MG63 (cell line): ENCODE results near the gene ATP6V1G2. TPM values are rescaled to one million over a fixed set of nuclear protein-coding genes. Genes with fewer than 3 reads are reported as not detected.
"Not testable (repeated sequence)": the region's sequence is repeated elsewhere in the genome, so short reads cannot be mapped to it uniquely, and the experiment has no call there.

ENCODE experiments used
- DNase-seq: peaks from one replicate; pipeline ENCODE4 v3.0.0-alpha.2; 2020
- H3K27me3 ChIP-seq: fragments of 250-450 bp; sonication (Bioruptor Pico); 2 replicates; pipeline ENCODE4 v1.5.1; 2020; ENCODE audit warnings: mild to moderate bottlenecking, moderate library complexity
- H3K36me3 ChIP-seq: fragments of 250-450 bp; sonication (Bioruptor Pico); 2 replicates; pipeline ENCODE4 v1.5.1; 2020; ENCODE audit warnings: mild to moderate bottlenecking, moderate library complexity
- H3K4me3 ChIP-seq: fragments of 250-450 bp; sonication (Bioruptor Pico); 2 replicates; pipeline ENCODE4 v1.5.1; 2020; ENCODE audit warnings: mild to moderate bottlenecking, moderate library complexity
- H3K9me3 ChIP-seq: fragments of 250-450 bp; sonication (Bioruptor Pico); 2 replicates; pipeline ENCODE4 v1.5.1; 2020; ENCODE audit warnings: mild to moderate bottlenecking, moderate library complexity
- total RNA-seq: library from RNA; depleted of rRNA; stranded (reverse); fragments of >200 nt; shearing (Covaris generic); gene quantifications from 2 replicates; pipeline ENCODE4 v1.2.3, GENCODE V29; 2014; ENCODE audit warnings: low replicate concordance; rRNA removed

The ATP6V1G2 gene
- total RNA-seq: 2.1 and 3.4 TPM in 2 replicates

DNA sequence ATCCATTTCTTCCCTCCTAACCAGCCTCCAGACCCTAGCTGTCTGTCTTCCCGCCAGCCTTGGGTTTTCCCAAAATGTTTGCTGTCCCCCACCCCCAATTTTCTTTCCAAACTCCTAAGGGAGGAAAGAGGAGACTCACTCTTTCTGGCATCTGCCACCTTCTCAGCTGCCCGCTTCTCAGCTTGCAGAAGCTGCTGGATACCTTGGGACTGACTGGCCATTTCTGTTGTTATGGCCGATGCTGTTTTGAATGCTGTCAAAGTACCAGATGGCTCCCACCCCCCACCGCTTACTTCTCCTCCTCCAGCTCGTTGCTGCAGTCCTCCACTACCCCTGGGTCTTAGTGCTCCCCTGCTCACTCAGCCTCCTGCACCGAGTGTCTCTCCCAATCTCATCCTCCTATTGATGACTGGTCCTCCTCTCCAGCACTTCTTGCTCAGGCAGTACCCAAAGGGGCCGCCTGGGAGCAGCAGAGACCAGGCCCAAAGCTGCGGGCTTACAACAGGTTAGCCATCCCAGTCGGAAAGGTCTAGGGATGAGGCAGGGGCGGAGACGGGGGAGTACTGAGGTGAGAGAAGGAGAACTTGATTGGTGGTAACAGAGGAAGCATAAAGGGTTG, at the start of gene ATP6V1G2:
ATP6V1G2 (minus strand) TSS at position 270 of the 619 bp plus-strand sequence; CDS start at position 221, 49 bp downstream.
- H3K4me3 ChIP-seq: peak within 1 kb of the TSS; percentile 61
- peak; percentile 84 for DNase-seq
- no peaks in the 10 kb centered on the region for H3K27me3 ChIP-seq
- H3K36me3 ChIP-seq: peaks cover 8% of the 10 kb centered on the region; the same call in 1 of the 2 replicates
- no peaks in the 10 kb centered on the region for H3K9me3 ChIP-seq

DNA sequence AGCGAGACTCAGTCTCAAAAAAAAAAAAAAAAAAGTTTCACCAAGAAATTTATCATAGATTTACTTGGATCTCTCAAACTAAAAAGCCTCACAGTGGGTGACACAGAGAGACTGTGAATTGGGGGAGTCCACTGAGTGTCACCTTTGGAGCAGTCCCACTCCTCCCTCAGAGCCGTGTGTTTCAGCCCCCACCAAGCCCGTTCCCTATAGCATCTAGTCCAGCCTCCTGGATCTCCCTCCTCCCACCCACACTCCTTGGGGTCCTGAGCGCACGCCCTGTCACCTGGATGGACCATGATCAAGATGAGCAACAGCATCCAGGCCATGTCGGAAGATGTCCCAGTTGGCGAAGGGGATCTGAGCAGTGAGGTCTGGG, 46.0 kb upstream of the ATP6V1G2 start:
- no peaks in the 10 kb centered on the region for H3K27me3 ChIP-seq
- H3K36me3 ChIP-seq: no peaks in the 10 kb centered on the region
- no peaks in the 10 kb centered on the region for H3K9me3 ChIP-seq
- no peak overlapping the region for H3K4me3 ChIP-seq
- DNase-seq: no peak

DNA sequence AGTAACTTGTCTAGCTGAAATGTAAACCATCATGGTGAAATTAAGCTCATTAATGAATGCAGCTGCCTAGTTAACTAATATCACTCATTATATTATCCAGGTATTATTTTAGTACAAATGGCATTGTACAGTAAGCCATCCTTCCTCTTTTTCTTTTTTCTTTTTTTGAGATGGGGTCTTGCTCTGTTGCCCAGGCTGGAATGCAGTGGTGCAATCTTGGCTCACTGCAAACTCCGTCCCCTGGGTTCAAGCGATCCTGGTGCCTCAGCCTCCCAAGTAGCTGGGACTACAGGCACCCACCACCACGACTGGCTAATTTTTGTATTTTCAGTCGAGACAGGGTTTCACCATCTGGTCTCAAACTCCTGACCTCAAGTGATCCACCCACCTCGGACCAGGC, 44.3 kb upstream of the ATP6V1G2 start:
- not testable (repeated sequence) for H3K27me3 ChIP-seq, H3K36me3 ChIP-seq, DNase-seq, H3K9me3 ChIP-seq, H3K4me3 ChIP-seq

DNA sequence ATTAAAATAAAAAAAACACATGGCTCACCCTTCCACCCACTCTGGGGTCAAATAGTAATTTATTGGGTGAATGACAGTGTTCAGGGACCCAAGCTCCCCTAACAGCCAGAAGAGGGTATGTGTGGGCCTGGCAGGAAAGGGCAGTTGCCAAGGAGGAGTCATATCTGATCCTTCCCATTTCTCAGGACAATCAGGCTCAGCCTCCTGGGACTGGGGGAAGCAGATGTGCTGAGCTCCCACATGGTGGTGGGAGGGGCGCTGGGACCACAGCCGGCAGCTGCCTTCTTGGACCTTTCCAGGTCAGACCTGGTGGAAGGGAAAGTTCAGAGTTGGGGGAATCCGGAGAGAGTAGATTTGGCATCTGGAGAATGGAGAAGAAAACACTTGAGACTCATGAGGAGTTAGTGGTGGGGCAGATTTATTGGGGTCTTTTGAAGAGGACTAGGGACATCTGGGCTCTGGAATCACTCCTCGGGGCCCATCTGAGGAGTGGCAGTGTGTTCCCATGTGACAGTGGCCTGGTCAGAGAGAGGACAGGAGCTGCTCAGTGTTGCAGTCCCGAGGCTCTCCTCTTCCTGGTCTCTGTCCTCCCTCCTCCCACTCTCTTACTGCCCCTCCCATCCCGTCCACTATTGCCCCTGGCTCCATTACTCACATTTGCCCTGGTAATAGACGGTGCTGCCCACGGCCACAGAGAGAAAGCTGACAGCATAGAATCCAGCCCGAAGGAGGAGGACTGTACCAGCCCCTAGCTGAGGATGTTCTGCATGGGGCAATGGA, 42.7 kb upstream of the ATP6V1G2 start:
- H3K4me3 ChIP-seq: no peak overlapping the region
- H3K36me3 ChIP-seq: no peaks in the 10 kb centered on the region
- no peaks in the 10 kb centered on the region for H3K9me3 ChIP-seq
- H3K27me3 ChIP-seq: no peaks in the 10 kb centered on the region
- DNase-seq: no peak

DNA sequence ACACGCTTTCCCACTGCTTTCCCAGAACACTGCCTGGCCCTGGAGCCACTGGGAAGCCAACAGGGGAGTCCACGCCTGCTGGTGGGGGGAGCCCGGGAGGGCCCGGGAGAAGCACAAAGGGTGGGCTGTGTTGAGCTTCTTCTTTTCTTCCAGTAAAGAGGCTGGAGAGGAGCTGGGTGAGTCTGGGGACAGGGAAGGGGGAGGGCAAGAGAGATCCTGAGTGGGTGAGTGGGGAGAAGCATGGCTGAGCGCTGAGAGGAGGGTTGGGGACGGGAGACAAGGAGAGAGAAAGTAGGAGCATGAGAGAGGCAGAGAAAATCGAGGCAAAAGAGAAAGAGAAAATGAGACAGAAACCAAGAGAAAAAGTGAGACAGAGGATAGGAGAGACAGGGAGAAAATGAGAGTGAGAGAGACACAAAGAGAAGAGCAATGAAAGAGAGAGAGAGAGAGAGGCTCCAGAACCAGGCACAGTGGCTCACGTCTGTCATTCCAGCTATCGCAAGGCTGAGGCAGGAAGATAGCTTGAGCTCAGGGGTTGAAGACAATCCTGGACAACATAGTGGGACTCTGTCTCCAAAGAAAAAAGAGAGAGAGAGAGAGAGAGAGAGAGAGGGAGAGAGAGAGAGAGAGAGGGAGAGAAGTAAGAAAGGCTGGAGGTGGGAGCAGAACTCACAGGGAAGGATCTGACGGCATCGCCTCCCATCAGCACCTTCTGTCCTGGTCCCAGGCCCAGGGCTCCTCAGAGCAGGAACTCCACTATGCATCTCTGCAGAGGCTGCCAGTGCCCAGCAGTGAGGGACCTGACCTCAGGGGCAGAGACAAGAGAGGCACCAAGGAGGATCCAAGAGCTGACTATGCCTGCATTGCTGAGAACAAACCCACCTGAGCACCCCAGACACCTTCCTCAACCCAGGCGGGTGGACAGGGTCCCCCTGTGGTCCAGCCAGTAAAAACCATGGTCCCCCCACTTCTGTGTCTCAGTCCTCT, 41.7 kb upstream of the ATP6V1G2 start:
- Histone ChIP-seq H3K36me3 (no peaks in the 10 kb centered on the region), H3K4me3 (no peak overlapping the region), H3K27me3 (no peaks in the 10 kb centered on the region), H3K9me3 (no peaks in the 10 kb centered on the region)
- no peak for DNase-seq

DNA sequence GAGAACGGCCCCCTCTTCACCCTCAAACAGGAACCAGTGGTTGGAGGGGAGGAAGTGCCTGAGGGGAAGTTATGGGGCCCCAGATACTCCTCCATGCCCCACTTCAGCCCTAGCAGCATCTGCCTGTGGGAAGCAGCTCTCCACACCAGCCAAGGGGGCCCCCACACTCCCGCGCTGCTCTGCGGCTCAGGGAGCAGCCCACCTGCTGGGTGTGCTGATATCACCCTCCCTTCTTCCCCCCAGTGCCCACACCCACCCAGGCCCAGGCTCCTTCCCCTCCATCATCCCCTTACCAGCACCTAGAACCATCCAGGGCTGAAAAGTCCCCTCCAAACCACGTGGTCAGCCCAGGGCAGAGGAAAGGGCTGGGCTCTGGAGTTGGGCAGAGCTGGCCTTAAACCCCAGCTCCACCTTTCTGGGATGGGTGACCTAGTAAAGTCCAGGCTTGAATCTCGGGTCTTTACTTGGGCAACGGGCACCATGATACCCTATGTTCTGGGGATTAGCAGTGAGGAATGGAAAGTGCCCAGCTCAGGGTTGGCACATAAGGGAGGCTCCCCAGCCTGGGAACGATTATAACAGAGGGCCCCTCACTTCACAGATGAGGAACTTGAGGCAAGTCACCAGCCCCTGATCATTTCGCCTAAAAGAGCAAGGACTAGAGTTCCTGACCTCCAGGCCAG, 40.3 kb upstream of the ATP6V1G2 start:
- Histone ChIP-seq H3K27me3 (no peaks in the 10 kb centered on the region), H3K36me3 (no peaks in the 10 kb centered on the region), H3K9me3 (no peaks in the 10 kb centered on the region), H3K4me3 (no peak overlapping the region)
- no peak for DNase-seq

DNA sequence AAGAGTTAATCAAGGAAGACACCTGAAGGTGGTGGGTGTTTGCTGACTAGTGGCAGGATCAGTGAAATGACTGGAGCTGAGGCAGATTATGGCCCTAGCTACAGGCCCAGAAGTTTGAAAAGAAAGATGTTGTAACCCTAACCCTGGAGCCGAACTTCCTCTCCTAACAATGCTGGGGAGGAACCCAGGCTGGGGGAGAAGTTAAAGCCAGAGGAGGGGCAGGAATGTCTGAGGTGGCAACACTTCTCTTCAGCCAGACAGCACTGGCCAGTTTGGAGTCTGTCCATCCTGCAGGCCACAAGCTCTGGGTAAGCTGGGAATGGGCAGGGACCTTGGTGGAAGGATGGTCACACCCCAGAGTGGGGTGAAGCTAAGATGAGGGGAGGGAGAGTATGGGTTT, 39.6 kb upstream of the ATP6V1G2 start, which contains the start of gene LST1:
LST1 (plus strand) TSS at position 270 of the 400 bp plus-strand sequence. CDS start 1,023 bp downstream, outside the sequence.
- Histone ChIP-seq H3K9me3 (no peaks in the 10 kb centered on the region), H3K27me3 (no peaks in the 10 kb centered on the region), H3K36me3 (no peaks in the 10 kb centered on the region), H3K4me3 (no peak within 1 kb of the TSS)
- DNase-seq: no peak

DNA sequence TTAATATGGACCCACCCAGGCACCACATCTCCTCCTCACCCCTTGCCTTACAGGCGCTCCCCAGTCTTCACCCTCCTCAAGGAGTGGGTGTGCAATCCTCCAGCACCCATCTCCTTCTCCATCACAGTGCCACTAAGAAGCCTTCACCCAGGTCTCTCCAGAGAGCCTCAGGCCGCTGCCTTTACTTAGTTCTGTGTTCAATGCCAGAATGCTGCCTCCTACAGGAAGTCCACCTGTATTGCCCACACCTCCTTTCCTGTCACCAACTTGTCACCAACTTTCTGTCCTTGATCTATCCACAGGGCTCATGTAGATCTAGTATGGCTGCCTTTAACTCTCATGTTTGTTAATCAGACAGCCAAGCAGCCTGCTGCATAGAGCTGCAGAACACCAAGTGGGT, 39.1 kb upstream of the ATP6V1G2 start:
- Histone ChIP-seq H3K36me3 (no peaks in the 10 kb centered on the region), H3K4me3 (no peak overlapping the region), H3K27me3 (no peaks in the 10 kb centered on the region), H3K9me3 (no peaks in the 10 kb centered on the region)
- DNase-seq: no peak

DNA sequence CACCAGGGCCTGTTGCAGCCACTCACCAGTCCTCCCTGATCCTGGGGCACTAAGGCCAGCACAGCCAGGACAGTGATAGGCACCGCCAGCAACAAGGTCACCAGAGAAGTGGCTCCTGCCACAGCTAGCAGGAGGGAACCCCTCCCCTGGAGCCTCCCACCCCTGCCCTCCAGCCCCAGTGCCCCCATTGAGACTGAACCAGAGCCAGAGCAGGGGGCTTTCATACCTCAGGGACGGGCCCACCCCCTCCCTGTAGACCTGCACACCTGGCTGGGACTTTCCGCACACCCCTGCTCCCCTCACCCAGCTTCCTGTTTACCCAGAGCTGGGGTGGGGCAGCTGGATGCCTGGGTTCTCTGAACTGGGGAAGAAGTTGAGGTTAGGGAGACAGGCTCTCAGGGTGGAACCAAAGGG, 35.8 kb upstream of the ATP6V1G2 start, which contains the start of gene LTB:
LTB (minus strand) TSS at position 195 of the 414 bp plus-strand sequence; CDS start at position 188, 7 bp downstream.
- DNase-seq: no peak
- H3K9me3 ChIP-seq: no peaks in the 10 kb centered on the region
- no peaks in the 10 kb centered on the region for H3K36me3 ChIP-seq

DNA sequence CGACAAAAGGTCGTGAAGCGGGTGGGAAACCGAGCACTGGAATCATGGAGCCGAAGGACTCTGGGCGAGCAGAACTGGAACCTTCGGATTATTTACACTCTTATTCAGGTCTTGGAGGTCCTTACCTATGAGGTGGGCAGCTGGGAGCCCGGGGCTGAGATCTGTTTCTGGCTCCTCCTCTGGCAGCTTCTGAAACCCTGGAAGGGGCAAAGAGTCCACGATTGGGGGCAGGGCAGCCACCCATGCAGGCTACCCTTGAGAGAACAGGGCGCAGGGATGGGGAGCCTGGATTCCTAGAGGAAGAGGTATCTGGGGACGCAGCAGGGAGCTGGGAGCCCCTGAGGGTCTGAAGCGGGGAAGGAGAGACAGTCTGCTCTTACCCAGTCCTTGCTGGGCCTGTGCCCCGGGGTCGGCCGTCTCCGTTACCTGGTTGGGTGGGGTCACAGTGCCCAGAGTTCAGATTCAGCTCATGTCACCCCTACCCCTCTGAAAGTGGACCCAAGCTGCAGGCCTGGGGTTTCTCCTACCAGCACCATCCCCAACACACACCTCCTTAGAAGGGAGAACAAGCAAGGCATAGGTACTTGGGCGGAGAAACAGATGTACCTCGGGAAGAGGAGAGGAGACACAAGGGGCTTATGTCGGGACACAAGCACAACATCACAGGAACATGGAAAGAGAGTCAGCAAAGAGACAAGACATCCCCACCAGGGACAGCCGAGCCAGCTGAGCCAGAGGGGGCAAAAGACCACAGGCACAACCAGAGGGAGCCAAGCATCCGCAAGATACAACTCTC, 35.2 kb upstream of the ATP6V1G2 start:
- no peaks in the 10 kb centered on the region for H3K36me3 ChIP-seq
- H3K4me3 ChIP-seq: peak overlapping the region; percentile 71
- peak; percentile 7 for DNase-seq
- no peaks in the 10 kb centered on the region for H3K27me3 ChIP-seq
- H3K9me3 ChIP-seq: no peaks in the 10 kb centered on the region

More for the DNA sequence above, 35.8 kb upstream of the ATP6V1G2 start, which contains the start of gene LTB:
- H3K4me3 ChIP-seq: peak within 1 kb of the TSS; percentile 71
- H3K27me3 ChIP-seq: no peaks in the 10 kb centered on the region

DNA sequence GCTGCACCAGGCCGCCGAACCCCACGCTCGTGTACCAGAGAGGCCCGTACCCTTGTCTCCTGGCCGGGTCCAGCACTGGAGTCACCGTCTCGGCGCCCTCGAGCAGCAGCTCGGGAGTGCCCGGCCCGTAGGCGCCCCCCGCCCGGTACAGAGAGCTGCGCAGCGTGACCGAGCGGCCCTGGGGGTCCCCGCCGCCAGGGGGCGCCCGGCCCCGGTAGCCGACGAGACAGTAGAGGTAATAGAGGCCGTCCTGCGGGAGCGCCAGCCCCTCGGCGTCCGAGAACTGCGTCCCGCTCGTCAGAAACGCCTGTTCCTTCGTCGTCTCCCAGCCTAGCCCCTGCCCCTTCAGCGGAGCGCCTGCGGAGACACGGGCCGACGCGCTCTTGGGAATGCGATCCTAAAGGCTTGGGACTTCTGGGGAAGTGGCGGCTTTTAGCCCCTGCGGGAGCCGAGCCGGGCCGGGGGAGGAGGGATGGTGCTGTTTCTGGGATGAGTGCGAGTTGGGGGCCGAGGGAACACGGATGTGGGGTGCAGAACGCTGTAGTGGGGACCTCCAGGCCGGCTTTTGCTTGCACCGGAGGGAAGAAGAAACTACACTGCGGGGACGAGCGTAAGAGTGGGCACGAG, 34.5 kb upstream of the ATP6V1G2 start:
- DNase-seq: peak; percentile 79
- no peaks in the 10 kb centered on the region for H3K36me3 ChIP-seq
- H3K4me3 ChIP-seq: peak overlapping the region; percentile 71
- H3K27me3 ChIP-seq: no peaks in the 10 kb centered on the region
- no peaks in the 10 kb centered on the region for H3K9me3 ChIP-seq

DNA sequence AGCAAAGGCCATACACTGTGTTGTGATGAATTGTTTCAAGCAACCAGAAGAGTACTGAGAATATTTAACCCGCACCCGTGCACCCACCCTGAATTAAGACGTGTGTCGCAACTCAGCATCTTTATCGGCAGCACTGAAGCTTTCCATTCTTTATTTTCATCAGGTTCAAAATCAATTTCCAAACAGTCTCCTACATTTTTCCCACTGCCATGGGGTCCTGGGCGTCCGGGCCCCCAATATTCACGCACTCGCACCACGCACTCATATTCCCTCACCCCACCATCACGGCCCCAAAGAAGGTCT, 34.0 kb upstream of the ATP6V1G2 start:
- Histone ChIP-seq H3K4me3 (peak overlapping the region; percentile 71), H3K9me3 (no peaks in the 10 kb centered on the region), H3K36me3 (no peaks in the 10 kb centered on the region), H3K27me3 (no peaks in the 10 kb centered on the region)
- DNase-seq: no peak

DNA sequence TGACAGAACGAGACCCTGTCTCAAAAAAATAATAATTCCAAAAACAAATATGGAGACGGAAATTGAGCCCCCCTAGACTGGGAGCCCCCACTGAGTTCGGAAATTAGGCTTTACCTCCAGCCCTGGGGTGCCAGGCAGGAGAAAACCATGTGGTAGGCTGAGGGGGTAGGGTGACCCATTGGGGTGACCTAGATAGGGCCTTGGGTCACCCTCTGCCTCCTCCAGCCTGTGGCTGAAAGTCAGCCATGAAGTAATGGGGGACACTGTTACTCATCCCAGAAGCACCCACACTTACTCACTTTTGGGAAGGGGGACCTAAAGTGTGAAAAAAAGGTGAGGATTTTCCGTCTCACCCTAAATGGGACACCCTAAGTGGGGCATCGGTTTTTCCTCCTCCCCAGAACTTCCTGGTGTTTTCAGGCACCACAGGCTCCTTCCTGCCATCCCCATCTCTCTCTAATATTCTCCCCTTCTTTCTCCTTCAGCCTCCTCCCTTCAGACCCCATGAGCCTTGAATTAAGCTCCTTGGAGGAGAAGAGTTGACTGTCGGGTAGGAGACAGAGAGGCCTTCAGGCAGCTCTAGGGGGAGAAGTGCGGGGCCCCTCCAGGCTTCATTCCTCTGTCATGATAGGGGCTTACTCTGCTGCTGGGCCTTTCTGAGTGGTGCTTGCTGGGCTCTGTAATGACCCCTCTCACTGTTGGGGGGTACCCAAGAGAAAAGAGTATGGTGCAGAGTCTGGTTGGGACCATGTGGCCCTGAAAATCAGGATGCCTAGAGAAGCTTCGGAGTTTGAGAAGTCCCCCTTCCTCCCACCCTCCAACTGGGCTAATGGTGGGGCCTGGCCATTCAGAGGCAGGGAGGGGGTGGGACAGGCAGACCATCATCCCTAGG, 33.4 kb upstream of the ATP6V1G2 start:
- Histone ChIP-seq H3K9me3 (no peaks in the 10 kb centered on the region), H3K36me3 (no peaks in the 10 kb centered on the region)
- no peak for DNase-seq

DNA sequence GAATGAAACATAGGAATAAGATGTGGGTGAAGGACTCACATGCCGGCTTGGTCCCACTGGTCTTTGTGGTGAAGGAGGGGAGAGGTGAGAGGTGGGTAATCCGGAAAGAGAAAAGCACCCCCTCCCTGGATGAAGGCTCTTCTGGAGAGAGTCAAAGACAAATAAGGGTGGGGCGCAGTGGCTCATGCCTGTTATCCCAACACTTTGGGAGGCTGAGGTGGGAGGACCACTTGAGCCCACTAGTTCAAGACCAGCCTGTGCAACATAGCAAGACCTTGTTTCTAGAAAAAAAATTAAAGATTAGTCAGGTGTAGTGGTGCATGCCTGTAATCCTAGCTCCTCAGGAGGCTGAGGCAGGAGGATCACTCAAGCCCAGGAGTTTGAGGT, 32.7 kb upstream of the ATP6V1G2 start:
- H3K27me3 ChIP-seq: no peaks in the 10 kb centered on the region
- DNase-seq: no peak
- H3K9me3 ChIP-seq: no peaks in the 10 kb centered on the region
- H3K36me3 ChIP-seq: no peaks in the 10 kb centered on the region
- H3K4me3 ChIP-seq: no peak overlapping the region

More for the DNA sequence above, 33.4 kb upstream of the ATP6V1G2 start:
- no peaks in the 10 kb centered on the region for H3K27me3 ChIP-seq
- no peak overlapping the region for H3K4me3 ChIP-seq
